Type B pancreatic cell (in vitro differentiated cells): ENCODE data around the gene MID1. TPM values are rescaled to one million over a fixed set of nuclear protein-coding genes. Genes with fewer than 3 reads are reported as not detected.

Experiments
- DNase-seq: peaks from one replicate; pipeline ENCODE4 v3.0.0; 2021; ENCODE audit warnings: mixed read lengths; ENCODE audit not compliant: unreplicated experiment; ENCODE audit errors: extremely low spot score
- H3K27ac Mint-ChIP-seq: 2 replicates; pipeline ENCODE4 v1.8.0; 2021; ENCODE audit warnings: mild to moderate bottlenecking, mixed read lengths
- H3K27me3 Mint-ChIP-seq: 2 replicates; pipeline ENCODE4 v1.8.0; 2021; ENCODE audit warnings: mixed read lengths
- H3K36me3 Mint-ChIP-seq: 2 replicates; pipeline ENCODE4 v1.8.0; 2021; ENCODE audit warnings: mixed read lengths
- H3K4me1 Mint-ChIP-seq: one replicate; pipeline ENCODE4 v1.8.0; 2021; ENCODE audit warnings: mixed read lengths; ENCODE audit not compliant: unreplicated experiment
- H3K4me3 Mint-ChIP-seq: 2 replicates; pipeline ENCODE4 v1.8.0; 2021; ENCODE audit warnings: mild to moderate bottlenecking, mixed read lengths
- H3K9me3 Mint-ChIP-seq: 2 replicates; pipeline ENCODE4 v1.8.0; 2021; ENCODE audit warnings: mixed read lengths
- CTCF ChIP-seq: fragments of 200-600 bp; sonication (generic); conservative IDR thresholded peaks from 2 replicates; pipeline ENCODE4 v1.5.0; 2021; ENCODE audit warnings: antibody characterized with exemption, mild to moderate bottlenecking
- total RNA-seq: library from RNA; stranded (reverse); gene quantifications from 2 replicates; pipeline ENCODE4 v1.2.1, GENCODE V29; 2021; ENCODE audit warnings: low replicate concordance

MID1 gene
- total RNA-seq, 1 donor from 2014 or later, result 52.7 TPM

DNA sequence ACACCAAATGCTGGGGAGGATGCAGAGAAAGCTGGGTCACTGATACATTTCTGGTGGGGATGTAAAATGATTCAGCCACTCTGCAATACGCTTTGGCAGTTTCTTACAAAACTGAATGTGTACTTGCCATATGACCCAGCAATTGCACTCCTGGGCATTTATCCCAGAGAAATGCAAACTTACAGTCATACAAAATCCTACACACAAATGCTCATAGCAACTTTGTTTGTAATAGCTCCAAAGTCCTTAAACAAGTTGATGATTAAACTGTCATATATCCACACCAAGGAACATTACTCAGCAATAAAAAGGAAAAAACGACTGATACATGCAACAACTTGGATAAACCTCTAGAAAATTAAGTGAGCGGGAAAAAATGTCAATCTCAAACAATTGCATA lies 12.3 kb downstream of the MID1 start:
- no peaks in the 10 kb centered on the region for H3K9me3 Mint-ChIP-seq
- H3K4me3 Mint-ChIP-seq, result no peak overlapping the region
- no peak overlapping the region for H3K27ac Mint-ChIP-seq
- peaks cover 23% of the 10 kb centered on the region for H3K4me1 Mint-ChIP-seq
- peaks cover 5% of the 10 kb centered on the region for H3K36me3 Mint-ChIP-seq
- no peak for DNase-seq
- TF ChIP-seq CTCF, result no peak
- H3K27me3 Mint-ChIP-seq, result no peaks in the 10 kb centered on the region

DNA sequence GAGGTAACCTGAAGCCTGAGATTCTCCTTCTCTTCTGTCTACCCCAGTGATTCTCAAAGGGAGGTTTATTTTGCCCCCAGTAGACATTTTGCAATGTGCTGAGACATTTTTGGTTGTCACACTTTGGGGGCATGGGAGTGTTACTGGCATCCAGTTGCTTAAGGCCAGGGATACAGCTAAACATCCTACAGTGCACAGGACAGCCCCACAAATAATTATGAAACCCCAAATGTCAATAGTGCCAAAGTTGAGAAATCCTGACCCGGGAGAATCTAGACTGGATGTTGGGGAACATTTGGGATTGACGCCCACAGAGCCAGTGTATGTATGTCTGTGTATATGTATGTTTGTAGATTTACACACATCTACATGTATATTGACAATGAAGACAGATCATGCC lies 13.2 kb downstream of the MID1 start:
- DNase-seq, result no peak
- Mint-ChIP-seq H3K27me3 (no peaks in the 10 kb centered on the region), H3K9me3 (no peaks in the 10 kb centered on the region), H3K27ac (no peak overlapping the region), H3K4me3 (no peak overlapping the region), H3K4me1 (peaks cover 23% of the 10 kb centered on the region), H3K36me3 (peaks cover 5% of the 10 kb centered on the region)
- TF ChIP-seq CTCF, result no peak

DNA sequence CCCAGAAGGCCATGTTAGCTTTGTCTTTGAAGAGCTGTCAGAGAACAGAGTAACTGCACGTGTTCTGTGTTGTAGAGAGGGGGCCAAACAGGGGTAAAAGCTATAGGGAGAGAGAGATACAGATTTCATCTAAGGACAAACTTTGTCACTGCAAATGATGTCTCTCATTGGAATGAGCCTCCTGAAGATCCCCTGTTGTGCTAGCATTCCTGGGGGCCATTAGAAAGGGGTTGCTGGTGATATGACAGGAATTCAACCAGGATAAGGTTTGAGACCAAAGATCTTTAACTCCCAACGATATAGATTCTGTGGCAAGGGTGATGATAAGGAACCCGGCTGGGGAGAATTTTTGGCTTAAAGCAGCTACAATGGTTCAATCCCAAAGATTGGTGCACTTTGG lies 16.8 kb downstream of the MID1 start:
- TF ChIP-seq CTCF, result no peak
- H3K9me3 Mint-ChIP-seq, result no peaks in the 10 kb centered on the region
- H3K27ac Mint-ChIP-seq, result no peak overlapping the region
- no peak for DNase-seq
- no peak overlapping the region for H3K4me3 Mint-ChIP-seq
- no peaks in the 10 kb centered on the region for H3K27me3 Mint-ChIP-seq
- H3K36me3 Mint-ChIP-seq, result no peaks in the 10 kb centered on the region
- peaks cover 8% of the 10 kb centered on the region for H3K4me1 Mint-ChIP-seq

- no peaks in the 10 kb centered on the region for H3K9me3 Mint-ChIP-seq
- H3K27me3 Mint-ChIP-seq, result no peaks in the 10 kb centered on the region
- no peak for DNase-seq
- peaks cover 8% of the 10 kb centered on the region for H3K4me1 Mint-ChIP-seq
- no peak overlapping the region for H3K4me3 Mint-ChIP-seq
- no peaks in the 10 kb centered on the region for H3K36me3 Mint-ChIP-seq
- no peak for TF ChIP-seq CTCF
- no peak overlapping the region for H3K27ac Mint-ChIP-seq
Measured at GRCh38 chrX:10602646-10603045, 17.7 kb downstream of the MID1 start.

DNA sequence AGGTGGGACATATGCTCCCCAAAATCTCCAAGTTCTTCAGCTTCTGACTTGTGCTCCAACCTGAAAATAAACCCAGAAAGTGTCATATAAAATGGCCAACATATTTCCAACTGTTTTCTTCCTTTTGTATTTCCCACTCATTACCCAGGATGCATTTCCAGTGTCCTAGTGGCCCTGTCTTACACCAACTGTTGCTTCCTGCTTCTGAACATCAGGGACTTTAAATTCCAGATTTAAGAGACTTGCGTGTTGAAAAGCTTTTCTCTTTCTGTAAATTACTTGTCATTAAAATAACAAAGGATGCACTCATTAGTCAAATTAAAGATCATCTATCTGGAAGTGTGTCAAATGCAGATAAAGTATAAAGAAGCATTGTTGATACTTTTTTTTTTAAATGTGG lies 19.9 kb downstream of the MID1 start:
- DNase-seq, result no peak
- Mint-ChIP-seq H3K27me3 (no peaks in the 10 kb centered on the region), H3K9me3 (no peaks in the 10 kb centered on the region), H3K36me3 (no peaks in the 10 kb centered on the region), H3K4me1 (peaks cover 8% of the 10 kb centered on the region), H3K4me3 (no peak overlapping the region), H3K27ac (no peak overlapping the region)
- TF ChIP-seq CTCF, result no peak

DNA sequence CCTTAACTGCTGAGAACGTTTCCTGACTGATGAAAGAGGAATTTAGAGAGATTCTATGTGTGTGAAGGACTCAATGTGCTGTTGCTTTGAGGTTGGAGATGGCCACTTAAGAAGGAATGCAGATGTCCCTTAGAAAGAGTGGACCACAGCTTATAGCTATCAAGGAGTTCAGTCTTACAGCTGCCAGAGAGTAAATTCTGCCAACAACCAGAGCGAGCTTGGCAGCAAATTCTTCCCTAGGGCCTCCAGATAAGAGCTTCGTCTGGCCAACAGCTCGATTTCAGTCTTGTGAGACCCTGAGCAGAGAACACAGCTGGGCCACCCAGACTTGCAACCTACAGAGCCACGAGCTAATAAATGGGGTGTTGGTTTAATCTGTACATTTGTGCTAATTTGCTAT lies 21.8 kb downstream of the MID1 start:
- no peak for DNase-seq
- no peaks in the 10 kb centered on the region for H3K36me3 Mint-ChIP-seq
- no peak for TF ChIP-seq CTCF
- H3K4me3 Mint-ChIP-seq, result no peak overlapping the region
- peaks cover 3% of the 10 kb centered on the region for H3K4me1 Mint-ChIP-seq
- no peaks in the 10 kb centered on the region for H3K27me3 Mint-ChIP-seq
- H3K27ac Mint-ChIP-seq, result no peak overlapping the region
- no peaks in the 10 kb centered on the region for H3K9me3 Mint-ChIP-seq
